ENCODE data around the gene GRAP.
"Not testable (repeated sequence)": the region's sequence is repeated elsewhere in the genome, so short reads cannot be mapped to it uniquely, and the experiment has no call there.

GRAP gene

DNA sequence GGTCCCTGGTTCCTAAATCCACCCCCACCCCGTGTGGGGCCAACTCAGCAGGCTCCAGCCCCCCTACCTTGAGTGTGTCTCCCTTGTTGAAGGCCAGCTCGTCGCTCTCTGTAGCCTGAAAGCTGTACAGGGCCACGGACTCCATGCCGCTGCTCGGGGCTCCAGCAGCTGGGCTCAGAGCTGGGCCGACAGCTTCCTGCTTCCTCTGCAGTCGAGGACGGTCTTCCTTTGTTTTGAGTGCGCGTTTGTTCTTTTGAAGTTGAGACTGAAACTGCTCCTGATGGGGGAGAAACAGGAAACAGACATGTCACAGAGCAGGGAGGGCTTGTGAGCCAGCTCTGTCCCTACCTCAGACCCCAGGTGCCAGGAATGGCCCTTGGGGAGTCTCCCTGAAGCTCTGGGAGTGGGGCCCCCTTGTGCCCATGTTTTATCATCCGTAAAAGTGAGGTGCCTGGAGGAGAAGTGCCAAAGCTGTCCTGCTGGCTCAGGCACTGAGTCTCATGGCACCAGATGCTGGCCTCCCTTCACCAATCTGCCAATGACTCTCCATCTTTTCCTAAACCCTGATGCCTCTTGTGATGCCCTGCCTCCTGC, at the start of gene GRAP:
TSS of gene GRAP (minus strand) at position 176 of the 594 bp plus-strand sequence. CDS start at position 145, 31 bp downstream.
- not testable (repeated sequence) for DNase-seq (ENCODE audit: low spot score)

DNA sequence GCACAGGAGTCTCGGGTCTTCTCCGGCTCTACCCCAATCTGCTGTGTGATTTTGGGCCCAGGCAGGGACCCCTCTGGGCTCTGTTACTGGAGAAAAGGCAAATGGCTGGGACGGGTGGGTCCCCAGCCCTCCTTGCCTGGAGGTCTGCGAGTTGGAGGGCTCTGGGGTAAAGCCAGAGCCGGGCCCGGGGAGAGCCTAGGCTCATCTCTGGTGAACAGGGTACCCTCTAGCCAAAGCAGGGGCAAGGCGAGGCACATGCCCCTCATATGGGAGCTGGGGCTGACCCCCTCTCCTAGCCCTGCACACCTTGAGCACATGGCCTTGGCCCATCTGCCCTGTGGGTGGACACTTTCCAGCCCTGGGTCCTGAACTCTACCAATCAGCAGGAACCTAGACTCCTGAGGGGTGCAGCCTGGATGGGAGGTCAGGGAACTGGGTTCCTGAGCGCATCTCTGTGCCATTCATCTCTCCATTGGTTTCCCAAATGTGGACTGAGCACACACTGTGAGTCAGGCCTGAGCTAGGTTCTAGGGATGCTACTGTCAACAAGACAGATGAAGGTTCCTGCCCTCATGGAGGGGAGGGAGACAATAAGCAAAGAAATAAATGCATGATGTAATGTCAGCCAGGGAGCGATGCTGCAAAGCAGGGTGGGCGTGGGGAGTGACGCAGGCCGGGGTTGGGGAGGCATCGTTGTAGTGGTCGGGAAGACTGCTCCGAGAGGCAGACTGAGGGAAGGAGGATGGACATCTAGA, 47.1 kb upstream of the GRAP start:
- not testable (repeated sequence) for DNase-seq (ENCODE audit: low spot score)

DNA sequence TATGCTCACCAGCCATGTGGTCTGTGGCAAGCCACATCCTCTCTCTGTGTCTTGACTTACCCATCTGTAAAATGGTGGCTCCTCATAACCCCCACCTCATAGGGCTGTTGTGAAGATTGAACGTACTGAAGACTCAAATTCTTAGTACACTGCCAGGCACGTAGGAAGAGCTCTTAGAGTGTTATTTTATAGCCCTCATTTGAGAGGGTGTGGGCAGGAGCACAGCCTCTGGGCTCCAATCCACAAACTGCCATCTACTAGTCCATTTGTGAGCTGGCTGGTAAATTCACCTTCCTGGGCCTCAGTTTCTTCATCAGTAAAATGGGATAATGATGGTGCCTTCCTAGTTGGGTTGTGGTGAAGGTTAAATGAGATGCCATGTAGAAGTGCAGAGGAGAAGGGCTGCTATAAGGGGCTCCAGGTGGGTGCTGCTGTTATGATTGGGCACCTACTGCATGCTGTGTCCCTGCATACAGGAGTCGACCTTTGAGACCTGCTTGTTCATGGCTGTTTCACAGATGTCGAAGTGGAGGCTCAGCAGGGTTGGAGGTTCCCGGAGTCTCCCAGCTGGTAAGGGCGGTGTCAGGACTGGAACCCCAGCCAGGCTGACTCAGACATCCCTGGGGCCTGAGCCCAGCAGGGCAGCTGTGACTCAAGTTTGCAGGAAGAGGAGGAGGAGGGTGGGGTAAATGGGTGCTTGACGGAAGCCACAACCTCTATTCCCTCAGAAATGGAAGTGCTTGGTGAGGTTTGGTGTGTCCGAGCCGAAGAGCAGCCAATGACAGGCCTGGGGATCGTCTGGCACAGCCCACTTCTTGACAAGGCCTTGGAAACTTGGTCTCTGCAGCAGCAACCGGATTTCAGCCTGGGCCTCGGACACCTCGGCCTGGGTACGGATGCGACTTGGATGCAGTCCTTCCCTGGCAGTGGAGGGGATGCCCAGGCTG, 46.3 kb upstream of the GRAP start:
- not testable (repeated sequence) for DNase-seq (ENCODE audit: low spot score)

DNA sequence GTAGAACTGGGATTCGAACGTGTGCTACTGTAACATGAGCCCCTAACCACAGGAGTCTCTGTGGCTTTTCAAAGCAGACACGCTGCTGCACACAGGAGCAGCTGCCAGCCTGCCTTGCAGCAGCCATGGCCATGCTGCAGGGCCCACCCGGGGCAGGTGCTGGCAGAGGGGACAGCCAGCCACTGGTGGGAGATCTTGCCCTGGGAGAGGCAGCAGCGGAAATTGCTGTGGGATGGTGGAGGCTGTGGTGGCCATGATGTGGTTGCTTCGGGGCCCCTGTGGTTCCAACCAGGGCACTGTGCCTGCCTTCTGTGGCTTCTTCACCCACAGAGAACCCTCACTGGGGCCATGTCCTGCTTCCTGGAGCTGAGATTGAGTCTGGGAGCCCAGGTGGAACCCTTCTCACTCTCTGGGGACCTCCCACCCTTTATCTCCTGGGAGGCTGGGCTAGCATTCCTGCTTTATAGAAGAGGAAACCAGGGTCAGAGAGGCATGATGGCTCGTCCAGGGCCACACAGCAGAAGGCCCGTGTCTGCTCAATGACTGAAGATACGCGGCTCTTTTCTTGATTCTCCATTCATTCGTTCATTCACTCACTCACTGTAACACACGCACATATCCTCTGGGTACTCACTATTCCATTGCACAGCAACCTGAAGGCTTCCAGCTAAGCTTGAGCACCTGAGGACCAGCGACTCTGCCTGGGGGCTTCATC, 43.5 kb upstream of the GRAP start:
- DNase-seq (ENCODE audit: low spot score), result not testable (repeated sequence)

DNA sequence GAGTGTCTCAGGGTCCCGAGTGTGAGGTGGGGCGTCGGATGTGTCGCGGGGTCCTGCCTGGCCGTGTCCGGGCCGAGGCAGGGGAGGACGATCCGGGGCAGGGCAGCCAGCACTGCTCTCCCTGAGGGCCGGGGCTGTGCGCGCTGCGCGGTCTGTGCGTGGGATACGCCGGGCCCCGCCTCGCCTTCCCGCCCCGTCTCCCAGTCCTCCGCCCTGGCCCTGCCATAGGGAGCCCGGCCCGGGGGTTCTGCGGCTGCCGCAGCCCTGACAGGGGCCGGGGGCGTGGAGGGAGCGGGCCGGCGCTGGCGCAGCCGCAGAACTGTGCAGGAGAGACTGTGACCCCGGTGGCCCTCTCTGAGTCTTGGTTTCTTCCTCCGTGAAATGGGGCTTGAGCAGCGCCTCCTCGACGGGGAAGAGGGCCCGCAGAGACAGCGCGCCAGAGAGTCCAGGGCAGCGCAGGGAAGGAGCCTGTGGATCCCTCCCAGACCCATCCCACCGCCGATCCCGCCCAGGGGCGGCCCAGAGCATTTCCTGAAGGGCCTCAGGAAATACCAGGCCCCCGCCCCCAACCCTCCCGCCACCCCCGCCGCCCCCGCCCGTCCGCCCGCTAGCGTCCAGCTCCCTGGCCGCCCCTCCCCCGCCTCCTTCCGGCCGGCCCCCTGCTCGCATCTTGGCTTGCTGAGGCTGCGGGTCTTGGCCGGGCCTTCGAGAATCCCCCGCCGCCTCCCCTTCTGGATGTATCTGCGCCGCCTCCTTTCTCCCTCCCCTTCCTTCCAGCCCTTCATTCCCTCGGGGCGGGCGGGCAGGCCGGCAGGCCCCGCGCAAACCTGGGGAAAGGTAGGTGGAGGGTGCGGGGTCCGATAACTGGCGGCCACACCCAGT, 42.3 kb upstream of the GRAP start:
- not testable (repeated sequence) for DNase-seq (ENCODE audit: low spot score)

DNA sequence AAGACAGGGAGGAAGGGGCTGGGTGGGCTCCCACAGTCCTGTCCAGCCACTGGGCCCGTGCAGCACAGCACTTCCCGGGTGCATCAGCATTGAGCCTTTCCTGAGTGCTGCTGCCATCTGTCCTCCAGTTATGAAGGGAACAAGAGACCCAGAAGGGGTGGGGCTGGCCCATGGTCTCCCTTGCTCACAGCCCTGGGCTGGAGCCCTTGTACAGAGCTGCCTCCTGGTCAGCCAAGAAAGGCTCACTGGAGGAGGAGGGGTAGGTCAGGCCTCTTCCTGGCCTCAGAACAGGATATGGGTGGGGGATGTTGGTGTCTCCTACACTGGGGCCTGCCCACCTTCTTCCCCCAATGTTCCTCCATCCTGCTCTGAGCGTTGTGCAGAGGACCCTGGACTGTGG, 30.6 kb upstream of the GRAP start:
- DNase-seq (ENCODE audit: low spot score), result not testable (repeated sequence)

DNA sequence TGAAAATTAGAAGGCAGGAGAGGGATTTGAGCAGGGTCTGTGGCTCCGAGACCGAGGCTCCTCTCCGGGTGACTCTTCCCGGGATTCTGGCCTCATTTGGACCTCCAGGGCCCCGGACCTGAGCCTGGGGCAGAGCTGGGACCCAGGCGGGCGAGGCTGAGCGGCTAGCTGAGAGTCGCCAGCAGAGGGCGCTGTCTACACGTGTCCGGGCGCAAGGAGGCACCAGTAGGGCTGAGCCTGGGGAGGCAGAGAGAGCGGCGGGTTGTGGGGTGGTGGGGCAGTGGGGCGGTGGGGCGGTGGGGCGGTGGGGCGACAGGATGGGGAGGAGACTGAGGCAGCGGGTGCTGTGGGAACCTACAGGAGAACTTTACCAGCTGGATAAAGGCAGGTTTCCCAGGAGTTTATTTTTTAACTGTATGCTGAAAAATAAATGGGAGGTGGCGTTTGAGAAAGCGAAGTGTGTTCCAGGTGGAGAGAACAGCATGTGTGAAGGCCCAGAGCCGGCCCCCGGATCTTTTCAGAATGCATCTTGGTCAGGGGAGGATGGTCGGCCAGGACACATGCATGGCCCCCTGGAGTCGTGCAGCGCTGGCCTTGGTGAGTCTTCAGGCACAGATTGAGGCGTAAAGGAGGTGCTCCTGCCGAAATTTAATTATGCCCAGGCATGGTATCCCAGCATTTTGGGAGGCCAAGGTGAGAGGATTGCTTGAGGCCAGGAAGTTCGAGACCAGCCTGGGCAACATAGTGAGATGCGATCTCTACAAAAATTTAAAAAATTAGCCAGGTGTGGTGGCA, 29.8 kb upstream of the GRAP start:
- DNase-seq (ENCODE audit: low spot score), result not testable (repeated sequence)

DNA sequence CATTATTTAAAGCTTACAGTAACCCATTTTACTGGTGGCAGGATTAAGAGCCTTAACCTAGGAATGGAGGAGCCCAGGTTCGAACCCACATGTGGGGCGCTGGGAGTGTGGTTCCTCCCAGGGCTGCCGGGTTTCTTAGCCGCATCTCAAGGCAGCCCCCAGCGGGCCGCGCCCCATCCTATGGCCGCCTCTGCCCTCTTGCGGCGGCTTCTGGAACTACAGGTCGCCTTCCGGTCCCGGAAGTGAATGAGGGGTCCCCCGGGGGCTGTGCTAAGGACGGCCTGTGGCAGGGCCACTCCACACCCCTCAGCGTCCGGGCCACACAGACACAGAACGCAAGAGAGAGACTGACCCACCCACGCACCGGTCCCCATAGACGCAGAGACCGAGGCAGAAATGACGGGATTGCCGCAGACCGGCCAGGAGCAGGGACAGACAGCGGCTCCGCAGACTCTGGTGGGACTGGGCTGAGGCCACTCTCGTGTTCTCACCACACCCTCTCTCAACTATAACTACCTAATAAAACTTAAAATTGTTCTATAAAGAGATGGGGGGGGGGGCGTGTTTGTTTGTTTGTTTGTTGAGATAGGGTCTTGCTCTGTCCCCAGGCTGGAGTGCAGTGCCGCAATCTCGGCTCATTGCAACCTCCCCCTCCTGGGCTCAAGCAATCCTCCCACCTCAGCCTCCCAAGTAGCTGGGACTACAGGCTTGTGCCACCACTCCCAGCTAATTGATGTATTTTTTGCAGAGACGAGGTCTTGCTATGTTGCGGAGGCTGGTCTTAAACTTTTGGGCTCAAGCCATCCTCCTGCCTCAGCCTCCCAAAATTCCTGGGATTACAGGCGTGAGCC, 23.8 kb upstream of the GRAP start:
- DNase-seq (ENCODE audit: low spot score), result not testable (repeated sequence)

DNA sequence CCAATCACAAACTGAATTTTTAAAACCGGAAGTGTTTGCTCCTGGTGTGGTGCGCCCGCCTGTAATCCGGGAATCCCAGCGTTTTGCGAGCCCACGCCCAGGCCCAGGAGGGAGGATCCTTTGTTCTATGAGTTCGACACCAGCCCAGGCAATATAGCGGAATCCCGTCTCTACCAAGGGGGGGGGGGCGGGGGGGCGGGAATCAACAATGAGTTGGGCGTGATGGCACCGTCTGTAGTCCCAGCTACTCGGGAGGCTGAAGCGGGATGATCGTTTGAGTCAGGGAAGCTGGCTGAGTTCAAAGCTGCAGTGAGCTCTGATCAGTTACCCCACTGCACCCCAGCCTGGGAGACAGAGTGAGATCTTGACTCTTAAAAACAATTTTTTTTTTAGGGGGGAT, 17.6 kb upstream of the GRAP start:
- DNase-seq (ENCODE audit: low spot score), result not testable (repeated sequence)

DNA sequence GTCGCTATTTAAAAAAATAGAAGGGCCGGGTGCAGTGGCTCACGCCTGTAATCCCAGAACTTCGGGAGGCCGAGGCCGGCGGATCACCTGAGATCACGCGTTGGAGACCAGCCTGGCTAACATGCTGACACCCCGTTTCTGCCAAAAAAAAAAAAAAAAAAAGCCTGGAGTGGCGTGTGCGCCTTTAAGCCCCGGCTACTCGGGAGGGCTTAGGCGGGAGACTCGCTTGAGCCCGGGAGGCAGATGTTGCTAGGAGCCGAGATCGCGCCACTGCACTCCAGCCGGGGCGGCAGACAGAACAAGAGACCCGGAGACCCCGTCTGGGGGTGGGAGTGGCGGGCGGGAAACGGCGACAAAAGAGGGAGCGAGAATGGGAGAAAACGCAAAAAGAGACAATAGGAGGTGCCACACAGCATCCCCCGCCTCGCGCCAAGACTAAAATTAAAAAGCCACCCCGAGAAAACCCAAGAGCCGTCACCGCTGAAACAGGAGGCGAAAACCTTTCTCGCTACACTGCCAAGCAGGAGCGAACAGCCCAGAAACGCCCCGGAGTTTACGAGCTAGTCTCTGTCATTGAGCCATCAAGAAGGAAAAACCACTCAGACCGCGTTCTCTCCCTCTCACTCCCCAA, 16.7 kb upstream of the GRAP start:
- DNase-seq (ENCODE audit: low spot score), result not testable (repeated sequence)

DNA sequence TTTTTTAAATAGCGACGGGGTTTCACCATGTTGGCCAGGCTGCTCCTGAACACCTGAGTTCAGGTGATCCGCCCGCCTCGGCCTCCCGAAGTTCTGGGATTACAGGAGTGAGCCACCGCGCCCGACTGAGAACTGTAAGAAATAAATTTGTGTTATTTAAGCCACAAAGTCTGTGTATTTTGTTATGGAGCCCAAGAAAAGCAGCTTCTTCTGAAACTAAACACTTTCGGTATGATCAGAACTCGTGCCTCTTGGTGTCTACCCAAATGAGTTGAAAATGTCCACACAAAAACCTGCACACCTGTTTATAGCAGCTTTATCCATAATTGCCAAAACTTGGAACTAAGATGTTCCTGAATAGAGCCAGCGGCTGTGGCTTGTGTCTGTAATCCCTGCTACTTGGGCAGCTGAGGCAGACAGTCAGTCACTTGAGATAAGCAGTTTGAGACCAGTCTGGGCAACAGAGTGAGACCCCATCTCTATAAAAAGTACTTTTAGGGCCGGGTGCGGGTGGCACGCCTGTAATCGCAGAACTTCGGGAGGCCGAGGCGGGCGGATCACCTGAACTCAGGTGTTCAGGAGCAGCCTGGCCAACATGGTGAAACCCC, 16.1 kb upstream of the GRAP start:
- not testable (repeated sequence) for DNase-seq (ENCODE audit: low spot score)

DNA sequence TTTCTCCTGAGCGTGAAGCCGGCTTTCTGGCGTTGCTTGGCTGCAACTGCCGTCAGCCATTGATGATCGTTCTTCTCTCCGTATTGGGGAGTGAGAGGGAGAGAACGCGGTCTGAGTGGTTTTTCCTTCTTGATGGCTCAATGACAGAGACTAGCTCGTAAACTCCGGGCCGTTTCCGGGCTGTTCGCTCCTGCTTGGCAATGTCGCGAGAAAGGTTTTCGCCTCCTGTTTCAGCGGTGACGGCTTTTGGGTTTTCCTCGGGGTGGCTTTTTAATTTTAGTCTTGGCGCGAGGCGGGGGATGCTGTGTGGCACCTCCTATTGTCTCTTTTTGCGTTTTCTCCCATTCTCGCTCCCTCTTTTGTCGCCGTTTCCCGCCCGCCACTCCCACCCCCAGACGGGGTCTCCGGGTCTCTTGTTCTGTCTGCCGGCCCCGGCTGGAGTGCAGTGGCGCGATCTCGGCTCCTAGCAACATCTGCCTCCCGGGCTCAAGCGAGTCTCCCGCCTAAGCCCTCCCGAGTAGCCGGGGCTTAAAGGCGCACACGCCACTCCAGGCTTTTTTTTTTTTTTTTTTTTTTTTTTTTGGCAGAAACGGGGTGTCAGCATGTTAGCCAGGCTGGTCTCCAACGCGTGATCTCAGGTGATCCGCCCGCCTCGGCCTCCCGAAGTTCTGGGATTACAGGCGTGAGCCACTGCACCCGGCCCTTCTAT, 15.4 kb upstream of the GRAP start:
- not testable (repeated sequence) for DNase-seq (ENCODE audit: low spot score)

DNA sequence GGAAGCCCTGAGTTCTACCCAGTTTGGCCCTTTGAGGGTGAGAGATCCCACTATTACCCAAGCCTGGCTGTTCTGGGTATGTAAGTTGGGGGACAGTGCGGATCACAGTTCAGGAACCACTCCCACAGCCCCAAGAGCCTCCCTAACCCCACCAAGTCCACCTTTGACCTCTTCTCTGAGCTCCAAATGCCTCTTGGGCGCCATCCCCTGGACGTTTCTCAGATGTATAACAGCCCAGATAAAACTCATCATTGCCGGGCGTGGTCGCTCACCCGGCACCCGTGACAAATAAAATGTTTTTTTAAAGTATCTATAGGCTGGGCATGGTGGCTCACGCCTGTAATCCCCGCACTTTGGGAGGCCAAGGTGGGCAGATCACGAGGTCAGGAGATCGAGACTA, 8.7 kb upstream of the GRAP start:
- DNase-seq (ENCODE audit: low spot score), result not testable (repeated sequence)

DNA sequence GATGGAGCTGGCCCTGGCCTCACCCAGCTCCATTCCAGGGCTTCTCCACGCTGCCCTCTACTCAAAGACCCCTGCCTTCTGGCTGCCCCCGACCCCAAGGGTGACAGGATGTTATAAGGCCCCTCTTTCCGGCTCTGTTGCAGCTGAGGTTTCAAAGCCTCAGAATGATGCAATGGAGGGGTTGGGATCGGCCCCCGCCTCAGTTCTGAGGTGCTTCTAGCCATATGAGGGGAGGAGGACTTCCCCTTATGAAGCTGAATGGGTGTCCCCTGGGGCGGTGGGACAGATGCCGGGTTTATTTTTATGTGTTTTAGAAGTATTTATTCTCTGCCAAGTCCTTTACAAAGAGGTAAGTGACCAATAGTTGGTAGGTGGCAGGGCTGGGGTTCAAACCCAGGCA, 2.1 kb upstream of the GRAP start:
- DNase-seq (ENCODE audit: low spot score), result not testable (repeated sequence)

DNA sequence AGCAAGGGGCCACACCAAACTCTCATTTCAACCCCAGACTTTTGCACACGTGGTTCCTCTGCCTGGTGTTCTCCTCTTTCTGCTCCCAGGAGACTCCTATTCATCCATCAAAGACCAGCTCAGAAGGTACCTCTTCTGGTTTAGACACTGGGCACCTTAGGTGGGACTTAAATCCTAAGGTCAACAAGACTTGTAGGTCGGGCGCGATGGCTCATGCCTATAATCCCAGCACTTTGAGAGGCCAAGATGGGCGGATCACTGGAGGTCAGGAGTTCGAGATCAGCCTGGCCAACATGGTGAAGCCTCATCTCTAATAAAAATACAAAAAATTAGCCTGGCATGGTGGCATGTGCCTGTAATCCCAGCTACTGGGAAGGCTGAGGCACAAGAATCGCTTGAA, 753 bp upstream of the GRAP start:
- not testable (repeated sequence) for DNase-seq (ENCODE audit: low spot score)

DNA sequence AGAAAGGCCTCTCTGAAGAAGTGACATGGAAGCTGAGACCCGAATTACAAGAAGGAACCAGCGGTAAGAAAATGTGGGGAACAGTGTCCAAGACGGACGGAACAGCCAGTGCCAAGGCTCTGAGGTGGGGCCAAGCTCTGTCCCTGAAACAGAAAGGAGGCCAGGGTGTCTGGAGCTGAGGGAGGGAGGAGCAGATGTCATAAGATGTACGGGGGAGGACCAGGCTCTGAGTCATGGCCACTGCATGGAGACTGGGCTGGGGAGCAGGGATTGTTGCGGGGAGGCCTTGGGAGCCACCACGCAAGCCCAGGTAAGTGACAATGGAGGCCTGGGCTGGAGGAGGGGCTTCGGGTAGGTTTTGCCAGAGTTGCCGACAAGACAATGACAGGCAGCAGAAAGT, 2.1 kb downstream of the GRAP start:
- not testable (repeated sequence) for DNase-seq (ENCODE audit: low spot score)

DNA sequence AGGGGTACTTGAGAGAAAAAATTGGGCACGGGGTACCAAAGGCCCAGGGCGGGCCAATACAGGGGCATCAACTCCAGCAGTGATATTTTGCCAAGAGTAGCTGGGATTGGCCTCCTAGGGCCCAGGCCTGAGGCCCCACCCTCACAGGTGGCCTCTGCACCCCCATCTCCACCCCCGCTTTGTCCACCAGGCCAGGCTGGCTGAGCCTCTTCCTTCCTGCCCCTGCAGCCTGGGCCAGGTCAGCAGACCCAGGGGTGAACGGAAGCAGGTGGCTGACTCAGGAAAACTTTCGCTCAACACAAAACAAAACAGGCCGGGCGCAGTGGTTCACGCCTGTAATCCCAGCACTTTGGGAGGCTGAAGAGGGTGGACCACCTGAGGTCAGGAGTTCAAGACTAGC, 3.7 kb downstream of the GRAP start:
- not testable (repeated sequence) for DNase-seq (ENCODE audit: low spot score)
